ENCODE data around the gene MDC1. TPM values are rescaled to one million over a fixed set of nuclear protein-coding genes. Genes with fewer than 3 reads are reported as not detected.

Gene MDC1
- total RNA-seq, 1 experiment from 2014 or later: 77.6 TPM

- Histone ChIP-seq H2AK5ac (ENCODE audit: insufficient read length, low read length) (no peak overlapping the region), H2BK20ac (ENCODE audit: low read depth, low read length, poor library complexity, severe bottlenecking) (no peak overlapping the region), H3K79me2 (ENCODE audit: insufficient read depth, low read length) (peaks cover 10% of the 10 kb centered on the region; the same call in 1 of the 2 replicates), H4K91ac (ENCODE audit: insufficient read length, low read depth, low read length) (no peak overlapping the region), H3T11ph (ENCODE audit: low read length) (no peak overlapping the region), H3K4me1 (ENCODE audit: insufficient read depth, low read length) (no peaks in the 10 kb centered on the region), H4K8ac (replicated peaks; ENCODE audit: insufficient read length, low read depth, low read length) (no peak overlapping the region), H3K18ac (ENCODE audit: insufficient read length, low read depth, low read length) (peak overlapping the region; percentile 61), H2BK120ac (ENCODE audit: low read depth, low read length, poor library complexity, severe bottlenecking) (no peak overlapping the region), H2BK5ac (ENCODE audit: insufficient read length, low read length) (no peak overlapping the region), H2AFZ (ENCODE audit: low read length) (no peak overlapping the region), H4K5ac (ENCODE audit: insufficient read length, low read depth, low read length) (no peak overlapping the region), H3K56ac (ENCODE audit: insufficient read length, low read depth, low read length) (no peak overlapping the region), H3K27me3 (ENCODE audit: insufficient read depth, low read length) (no peaks in the 10 kb centered on the region), H3K23me2 (ENCODE audit: insufficient read length, low read depth, low read length, poor library complexity, severe bottlenecking) (peaks cover 15% of the 10 kb centered on the region), H3K4me2 (ENCODE audit: insufficient read depth, insufficient read length, low read length) (peak overlapping the region; percentile 78), H3K23ac (ENCODE audit: insufficient read length, low read depth, low read length) (no peak overlapping the region), H3K79me1 (ENCODE audit: insufficient read depth, low read depth, low read length, poor library complexity, severe bottlenecking) (no peaks in the 10 kb centered on the region), H2BK15ac (ENCODE audit: low read depth, low read length) (no peak overlapping the region), H3K9me3 (ENCODE audit: control insufficient read depth, low read depth, low read length) (no peaks in the 10 kb centered on the region), H3K14ac (ENCODE audit: insufficient read depth, low read length) (peak overlapping the region; percentile 44; the same call in 1 of the 2 replicates), H2BK12ac (ENCODE audit: insufficient read length, low read depth, low read length) (no peak overlapping the region), H3K27ac (ENCODE audit: insufficient read length, low read depth, low read length) (no peak overlapping the region), H3K4ac (ENCODE audit: low read depth, low read length) (no peak overlapping the region), H4K20me1 (ENCODE audit: control insufficient read depth, insufficient read depth, insufficient read length) (no peaks in the 10 kb centered on the region), H3K9ac (ENCODE audit: extremely low read depth, insufficient read length, low read length) (peak overlapping the region; percentile 8)
- Mint-ChIP-seq H3K4me1 (peaks cover 19 to 26% of the 10 kb centered on the region in 2 experiments), H3K4me3 (peak overlapping the region; percentile 93 to 98), H3K36me3 (ENCODE audit: insufficient read depth in 1 of 3, low read depth in 3 of 3) (peaks cover 39 to 58% (median 53%) of the 10 kb centered on the region in 3 experiments), H3K27ac (peak overlapping the region; percentile 97 to 99 (median 98)), H3K9me3 (peaks cover 6 to 7% of the 10 kb centered on the region in 2 experiments; a peak in 4 of 5 replicates), H3K27me3 (ENCODE audit: low read depth) (peaks cover 3% of the 10 kb centered on the region; the same call in 1 of the 2 replicates)
- DNase-seq: no peak
- TF ChIP-seq CTCF (conservative IDR thresholded peaks at IDR 0.05): no peak
- no CpG with 5 or more reads among the region's 8 CpGs for WGBS (ENCODE audit: extremely low coverage, insufficient read length, low lambda C conversion rate)
These were observed 277 bp downstream of the MDC1 start for GRCh38 chr6:30716879-30717128.

Measured in H9 (cell line).